Fibroblast of skin of scalp (primary cell): ENCODE results near the gene LRIG1.

ENCODE experiments used
- DNase-seq: peaks from one replicate; pipeline ENCODE4 v3.0.0-alpha.2; 2013

LRIG1 gene

DNA sequence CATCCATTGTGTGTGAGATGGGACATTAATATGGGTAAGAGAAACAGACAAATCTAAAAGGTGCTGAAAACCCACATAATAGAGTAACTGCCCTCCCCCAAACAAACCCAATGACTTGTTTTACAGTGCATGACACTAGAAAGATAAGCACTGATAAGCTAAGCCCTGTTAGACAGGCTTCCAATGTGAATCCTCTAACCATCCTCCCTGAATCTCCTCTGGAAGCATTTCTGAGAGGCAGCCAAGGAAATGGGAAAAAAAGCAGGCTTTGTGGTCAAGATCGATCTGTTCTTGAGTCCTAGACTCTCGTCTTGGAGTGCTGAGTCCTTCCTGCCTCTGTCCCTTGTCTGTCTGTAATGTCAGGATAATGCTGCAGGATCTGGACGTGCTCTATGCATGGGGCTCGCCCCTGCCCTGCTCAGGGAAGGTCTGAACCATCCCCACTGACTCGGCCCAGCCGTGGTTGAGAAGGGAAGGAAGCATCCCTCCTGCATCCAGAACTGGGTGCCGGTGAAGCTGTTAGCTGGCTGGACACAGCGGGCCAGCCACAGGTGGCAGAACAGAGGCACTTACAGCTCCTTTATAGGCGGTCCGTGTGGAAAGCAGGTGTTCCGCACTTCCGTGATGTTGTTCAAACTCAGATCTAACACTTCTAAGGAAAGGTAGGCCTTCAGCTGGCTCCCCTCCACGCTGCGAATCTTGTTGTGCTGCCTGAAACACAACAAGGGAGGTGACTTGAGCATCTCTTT lies 84.1 kb downstream of the LRIG1 start:
- DNase-seq = no peak

DNA sequence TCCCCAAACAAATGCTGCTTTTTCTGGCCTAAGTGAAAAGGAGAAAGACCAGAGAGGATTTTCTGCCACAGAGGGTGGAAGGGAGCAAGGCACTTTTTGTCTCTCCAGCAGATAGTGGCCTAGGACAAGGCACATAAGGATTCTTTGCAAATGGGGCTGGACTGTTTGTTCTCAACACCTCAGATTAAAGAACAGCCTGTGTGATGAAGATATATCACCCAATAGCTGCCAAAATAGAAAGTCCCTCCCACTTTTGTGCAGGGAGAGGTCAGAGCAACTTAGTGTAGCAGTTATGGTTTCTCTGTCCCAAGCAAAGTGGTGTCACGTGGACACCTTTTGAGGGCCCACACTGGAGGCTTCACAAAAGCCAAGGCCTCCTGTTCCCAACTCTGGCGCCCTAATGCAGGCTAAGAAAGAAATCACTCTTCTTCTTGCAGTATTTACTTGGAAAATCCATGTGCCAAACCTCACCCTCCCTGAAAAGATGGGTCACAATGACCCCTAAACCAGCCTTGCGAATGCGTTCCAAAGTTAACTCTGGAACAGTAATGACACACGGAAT lies 84.9 kb downstream of the LRIG1 start:
- no peak for DNase-seq

DNA sequence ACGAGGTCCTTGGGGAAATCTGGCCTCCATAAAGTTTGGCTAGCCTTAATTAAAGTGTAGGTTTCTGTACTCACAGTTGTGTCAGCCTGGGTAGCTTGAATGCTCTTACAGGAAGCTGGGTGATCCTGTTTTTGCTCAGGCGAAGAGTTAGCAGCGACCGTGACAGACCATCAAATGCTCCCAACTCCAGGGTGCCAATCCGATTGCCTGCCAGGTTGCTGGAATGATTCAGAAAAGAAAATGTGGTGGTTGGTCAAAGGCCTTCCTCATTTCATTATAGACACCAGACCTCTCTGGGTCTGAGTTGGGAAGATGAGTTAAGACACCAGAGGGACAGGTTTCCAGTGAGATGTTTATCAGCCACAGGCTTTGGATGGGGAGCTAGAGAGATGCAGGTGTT lies 86.0 kb downstream of the LRIG1 start:
- DNase-seq = no peak

DNA sequence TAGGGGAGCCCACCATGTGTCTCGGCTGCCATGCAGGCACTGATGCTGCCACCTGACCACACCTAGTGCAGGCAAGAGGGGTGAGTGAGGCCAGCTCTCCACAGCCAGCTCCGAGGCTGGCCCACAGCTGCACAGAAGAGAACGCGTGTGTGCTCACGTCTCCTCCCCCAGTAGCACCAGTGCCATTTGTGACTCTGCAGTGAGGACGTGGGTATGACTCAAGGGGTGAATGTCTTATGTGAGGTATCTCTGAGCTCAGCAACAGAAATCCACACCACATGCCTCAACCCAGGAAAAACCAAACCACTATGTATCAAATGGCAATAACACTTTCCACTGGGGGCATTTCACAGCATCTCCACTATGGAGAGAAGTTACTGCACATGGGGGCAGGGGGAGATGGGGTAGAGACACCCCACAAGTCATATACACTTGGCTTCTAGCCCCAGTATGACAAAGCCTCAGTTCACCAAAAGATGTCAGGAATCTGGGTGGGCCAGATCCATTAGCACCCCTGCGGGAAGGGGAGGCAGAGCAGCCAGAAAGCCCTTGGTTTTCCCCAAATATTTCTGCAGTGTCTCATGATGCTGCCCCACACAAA lies 87.6 kb downstream of the LRIG1 start:
- peak; percentile 95 for DNase-seq

DNA sequence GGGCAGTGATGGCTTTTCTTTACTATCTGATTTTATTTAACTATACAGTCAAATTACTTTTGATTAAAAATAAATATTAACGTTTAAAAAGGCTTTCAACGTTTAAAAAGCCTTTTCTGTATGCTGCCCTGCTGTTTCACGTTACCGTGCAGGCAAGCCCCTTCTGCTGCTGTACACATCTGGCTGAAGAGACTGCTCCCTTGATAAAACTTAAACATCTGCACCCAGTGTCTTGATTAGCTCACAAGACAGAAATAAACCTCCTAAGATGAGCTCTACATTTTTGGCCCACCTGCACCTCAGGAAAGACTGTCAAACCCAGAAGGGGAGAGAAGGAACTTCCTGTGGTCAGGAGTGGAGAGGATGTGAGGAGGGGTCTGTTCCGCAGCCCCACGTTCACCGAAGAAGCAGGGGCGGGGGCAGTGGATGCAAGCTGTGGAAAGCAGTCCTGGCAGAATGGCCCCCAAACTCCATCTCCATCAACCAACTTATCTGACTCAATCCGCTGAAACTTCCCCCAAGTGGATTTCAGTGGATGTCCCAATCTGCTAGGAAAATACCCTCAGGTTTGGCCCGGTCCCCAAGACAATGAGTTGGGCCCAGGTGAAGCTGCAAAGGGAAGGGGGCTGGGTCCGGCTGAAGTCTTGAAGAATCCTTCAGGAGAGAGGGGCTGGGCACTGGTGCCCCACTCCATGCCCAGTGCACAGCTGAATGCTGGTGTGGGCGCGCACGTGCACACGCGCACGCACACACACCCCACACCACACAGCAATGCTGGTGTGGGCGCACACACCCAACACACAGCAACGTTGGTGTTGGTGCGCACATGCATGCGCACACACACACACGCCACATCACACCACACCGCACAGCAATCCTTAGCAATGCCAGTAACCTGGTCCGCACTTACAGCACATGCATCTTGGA lies 88.6 kb downstream of the LRIG1 start:
- DNase-seq = no peak

DNA sequence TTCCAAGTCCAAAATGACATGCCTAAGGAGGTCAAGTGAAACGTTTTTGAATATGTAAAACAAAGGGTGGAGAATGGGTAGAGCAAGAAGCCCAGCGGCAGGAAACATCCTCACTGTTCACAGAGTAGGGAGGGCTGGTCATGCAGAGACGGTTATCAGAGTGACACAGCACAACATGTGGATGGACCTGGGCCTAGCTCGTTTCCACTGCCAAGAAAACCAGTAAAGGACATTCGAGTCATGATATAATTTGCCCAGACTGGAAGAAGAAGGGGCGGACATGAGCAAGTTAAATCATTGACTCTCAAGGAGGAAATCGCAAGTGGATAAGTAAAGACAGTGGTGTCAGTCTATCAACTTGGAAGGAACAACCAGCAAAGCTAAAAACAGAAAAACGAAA lies 89.3 kb downstream of the LRIG1 start:
- no peak for DNase-seq

DNA sequence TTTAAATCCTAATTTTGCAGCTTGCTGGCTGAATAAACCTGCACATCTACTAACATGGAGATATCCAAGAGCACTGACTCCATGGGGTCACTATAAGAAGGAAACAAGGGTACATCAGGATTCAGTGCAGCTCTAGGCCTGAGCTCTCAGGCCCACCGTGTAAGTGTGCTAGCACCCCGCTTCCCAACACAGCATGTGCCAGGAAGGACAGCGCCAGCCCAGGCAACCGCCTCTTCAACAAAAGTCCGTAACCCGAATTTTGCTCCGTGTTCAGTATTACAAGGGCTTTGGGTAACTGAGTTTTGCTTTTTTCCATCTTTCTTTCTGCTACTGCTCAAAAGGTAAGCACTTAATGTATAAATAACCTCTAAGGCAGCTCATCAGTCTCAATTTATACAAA lies 89.8 kb downstream of the LRIG1 start:
- DNase-seq = no peak

DNA sequence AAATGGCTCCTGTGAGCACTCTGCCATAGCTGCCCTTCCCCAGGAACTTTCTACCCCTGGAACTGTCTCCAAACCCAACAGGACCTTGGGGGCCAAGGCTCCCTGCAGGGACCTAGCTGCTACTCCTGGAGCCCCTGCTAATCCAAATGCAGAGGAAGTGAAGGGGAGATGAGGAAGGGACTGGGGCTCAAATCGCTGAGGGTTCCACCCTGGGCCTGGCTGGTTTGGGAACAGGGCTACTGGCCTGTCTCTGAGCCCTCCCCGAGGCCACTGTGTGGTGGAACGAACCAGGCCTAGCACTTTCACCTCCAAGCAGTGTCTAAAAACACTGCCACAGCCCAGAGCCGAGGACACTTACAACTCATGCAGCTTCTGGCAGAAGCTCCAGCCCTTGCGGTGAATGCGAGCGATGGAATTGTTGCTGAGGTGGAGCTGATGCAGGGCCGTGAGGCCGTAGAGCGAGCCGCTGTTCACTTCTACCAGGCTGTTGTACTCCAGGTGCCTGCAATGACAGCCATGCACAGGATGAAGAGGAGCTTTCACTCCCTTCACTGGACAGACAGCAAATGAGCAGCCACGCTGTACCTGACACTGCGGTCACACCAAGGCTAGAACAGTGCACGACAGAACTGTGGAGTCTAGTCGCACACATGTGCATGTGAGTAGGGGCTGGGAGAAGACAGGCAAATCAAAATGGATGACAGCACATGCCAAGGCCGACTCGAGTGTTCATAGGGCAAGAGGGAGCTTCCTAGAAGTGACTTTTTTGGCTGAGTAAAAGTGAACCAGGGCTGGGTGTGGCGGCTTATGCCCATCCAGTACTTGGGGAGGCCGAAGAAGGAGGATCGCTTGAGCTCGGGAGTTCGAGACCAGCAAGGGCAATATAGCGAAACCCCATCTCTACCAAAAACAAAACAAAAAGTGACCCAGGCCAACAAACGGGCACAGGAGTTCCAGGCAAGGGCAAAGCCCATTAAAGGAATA lies 90.8 kb downstream of the LRIG1 start:
- no peak for DNase-seq

DNA sequence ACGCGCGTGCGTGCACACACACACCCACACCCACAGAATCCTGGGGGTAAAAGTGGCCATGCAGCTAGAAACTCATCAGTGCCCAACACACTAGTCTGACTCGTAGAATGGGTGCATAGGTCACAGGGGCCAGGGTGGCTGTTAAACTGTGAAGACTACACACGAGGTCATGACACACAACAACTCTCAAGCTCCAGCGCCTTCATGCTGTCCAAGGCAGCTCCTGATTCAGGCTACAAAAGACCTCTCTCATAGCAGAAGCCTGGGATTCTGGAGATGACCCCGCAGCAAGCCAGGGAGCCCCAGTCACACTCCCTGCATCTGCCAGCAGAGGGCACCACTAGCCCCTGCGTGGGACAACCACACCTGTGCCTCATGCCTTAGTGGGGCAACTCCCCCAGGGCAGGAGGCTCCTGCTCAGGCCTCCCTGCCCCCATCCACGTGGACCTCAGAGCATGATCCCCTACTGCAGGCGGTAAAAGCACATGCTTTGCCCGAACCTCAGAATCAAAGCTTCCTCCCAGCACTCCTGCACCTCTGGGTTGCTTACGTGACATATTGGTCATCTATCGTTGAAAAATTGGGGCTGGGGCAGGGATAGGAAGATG lies 93.1 kb downstream of the LRIG1 start:
- DNase-seq = peak; percentile 47

DNA sequence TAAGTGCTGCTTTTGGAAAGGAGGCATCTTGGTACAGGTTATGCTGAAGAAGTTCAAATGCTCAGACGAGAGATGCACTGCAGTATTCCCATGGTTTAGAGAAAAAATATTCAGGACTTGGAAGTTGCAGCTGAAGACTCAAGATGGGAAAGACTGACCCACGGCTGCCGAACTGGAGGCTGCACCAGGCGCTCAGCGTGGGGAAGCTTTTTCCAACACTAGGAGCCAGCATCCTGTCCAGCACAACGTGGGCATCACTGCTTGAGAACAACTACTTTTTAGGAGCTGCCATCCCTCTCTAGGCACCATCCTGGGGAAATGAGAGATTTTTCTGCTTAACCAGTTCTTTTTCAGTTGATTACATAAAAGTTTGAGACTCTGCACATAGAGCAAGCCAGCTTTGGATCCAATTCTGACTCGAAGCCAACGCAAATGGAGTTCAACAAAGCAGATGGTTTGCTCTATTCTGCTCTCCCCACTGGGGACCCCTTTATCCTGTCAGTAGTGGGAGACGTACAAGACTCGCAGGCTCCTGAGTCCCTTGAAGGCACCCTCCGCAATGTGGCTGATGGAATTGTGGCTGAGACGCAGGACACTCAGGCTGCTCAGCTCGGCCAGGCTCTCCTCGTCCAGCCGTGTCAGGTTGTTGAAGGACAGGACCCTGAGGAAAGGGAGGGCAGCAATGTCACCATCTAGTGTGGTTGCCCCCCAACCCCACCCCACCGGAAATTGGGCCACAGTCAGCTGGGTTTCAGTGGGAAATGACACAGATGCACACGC lies 93.8 kb downstream of the LRIG1 start:
- DNase-seq = no peak

DNA sequence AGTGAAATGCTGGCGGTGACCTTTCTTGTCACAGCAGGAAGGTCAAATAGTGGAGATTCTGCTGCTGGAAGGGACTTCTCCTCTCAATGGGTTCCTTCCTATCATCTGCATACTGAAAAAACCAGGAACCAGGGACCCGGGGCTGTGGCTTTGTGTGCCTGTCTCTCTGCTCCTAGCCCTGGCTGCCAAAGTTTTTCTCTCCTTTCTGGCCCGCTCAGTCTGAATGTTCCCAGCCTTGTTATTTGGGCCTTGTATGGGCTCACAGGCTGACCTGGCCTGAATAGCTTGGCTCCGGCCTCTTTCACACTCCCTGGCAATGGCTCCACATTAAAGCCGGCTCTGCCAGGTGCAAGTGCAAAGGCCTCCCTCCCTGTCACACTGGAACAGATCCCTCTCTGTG lies 94.7 kb downstream of the LRIG1 start:
- DNase-seq = no peak

DNA sequence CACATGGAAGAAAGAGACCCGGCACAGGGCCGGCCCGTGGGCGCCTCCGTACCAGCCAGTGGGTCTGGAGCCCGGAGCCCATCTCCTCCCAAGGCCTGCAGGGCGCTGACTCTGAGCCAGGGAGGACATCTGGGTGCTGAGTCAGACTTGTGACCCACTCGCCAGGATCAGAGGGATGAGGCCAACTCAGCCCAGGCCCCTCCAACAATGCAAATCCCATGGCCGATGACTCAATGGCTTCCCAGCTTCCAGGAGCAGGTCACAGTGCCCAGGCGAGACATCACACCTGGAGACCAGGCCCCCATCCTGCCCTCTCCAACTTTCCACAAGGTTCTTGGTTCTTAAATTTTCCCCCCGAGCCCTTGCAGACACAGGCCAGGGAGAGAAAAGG lies 95.1 kb downstream of the LRIG1 start:
- peak; percentile 54 for DNase-seq

DNA sequence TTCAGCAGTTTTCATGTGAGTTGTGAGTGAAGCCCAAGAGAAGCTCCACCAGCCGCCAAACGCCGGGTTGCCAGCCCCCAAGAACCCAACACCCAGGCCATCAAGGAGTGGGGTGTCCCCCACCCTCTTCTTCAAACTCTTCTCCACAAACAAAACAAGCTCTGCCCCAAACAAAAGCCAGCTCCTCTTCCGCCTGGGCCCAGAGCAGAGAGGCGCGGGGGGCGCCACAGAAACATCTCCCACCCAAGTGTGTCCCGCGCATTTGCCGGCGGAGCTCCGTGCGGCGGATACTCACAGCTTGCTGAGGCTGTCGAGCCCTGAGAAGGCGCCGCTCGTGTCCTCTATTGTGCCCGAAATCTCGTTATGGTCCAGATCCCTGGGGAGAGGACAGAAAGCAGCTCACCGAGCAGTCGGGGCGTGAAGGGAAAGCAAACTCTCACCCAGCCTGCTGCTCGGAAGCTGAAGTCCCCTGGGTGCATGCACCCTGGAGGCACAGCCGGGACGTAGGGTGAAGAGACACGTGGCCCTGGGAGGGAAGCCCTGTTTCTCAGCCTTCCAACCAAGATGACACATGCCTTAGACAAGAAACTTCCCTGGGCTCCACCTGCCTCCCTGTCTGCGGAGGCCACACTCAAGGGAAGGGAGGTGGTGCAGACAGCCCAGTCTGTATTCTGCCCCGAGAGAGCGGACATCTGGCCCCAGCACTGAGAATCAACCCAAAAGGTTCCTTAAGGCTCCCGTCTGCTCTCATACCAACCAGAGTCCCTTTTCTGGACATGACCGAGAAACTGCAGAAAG lies 95.7 kb downstream of the LRIG1 start:
- no peak for DNase-seq

DNA sequence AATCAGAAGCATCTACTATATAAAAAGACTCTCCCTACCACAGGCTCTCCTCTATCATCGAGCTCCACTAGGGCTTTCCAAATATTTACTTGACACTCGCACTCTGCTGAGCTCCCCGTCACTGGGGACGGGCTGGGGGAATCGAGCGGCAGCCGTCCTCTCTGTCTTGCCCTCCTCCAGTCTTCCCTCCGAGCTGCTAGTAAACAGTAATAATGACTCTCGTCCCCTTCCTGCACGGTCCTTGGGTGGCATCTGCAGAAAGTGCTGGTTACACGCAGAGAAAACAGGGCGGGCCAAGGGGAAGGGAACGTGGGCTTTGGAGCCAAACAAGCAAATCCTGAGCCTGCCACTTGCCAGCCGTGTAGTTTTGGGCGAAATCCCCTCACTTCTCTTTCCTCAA lies 96.6 kb downstream of the LRIG1 start:
- DNase-seq = no peak

DNA sequence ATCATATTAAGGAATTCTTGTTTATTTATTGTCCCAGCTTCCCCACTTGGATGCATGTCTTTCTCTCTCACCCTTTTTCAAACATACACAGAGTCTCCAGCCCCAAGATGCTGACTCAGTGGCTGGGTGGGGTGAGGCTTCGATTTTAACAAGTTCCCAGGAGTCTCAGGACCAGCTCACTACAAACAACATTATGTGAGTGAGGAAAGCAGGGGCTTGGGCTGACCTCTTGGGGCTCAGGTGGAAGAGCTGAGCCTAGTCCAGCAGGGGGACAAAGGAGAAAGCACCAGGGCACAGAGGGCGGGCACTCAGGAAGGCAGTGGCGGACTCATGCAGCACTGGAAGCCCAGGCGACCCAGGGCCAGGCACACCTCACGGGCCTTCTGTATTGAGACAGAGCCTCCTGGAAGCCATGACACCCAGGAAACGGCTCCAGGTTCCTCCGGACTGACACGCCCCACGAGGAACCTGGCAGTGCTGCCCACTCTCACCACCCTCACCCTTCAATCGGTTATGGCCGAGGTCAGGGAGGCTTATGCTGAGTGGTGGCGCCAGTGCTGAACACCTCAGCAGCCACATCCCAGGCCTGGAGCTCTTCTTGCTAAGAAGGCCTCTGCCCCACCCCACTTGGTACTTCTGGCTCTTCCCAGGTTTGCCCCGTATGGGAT lies 97.4 kb downstream of the LRIG1 start:
- DNase-seq = no peak

DNA sequence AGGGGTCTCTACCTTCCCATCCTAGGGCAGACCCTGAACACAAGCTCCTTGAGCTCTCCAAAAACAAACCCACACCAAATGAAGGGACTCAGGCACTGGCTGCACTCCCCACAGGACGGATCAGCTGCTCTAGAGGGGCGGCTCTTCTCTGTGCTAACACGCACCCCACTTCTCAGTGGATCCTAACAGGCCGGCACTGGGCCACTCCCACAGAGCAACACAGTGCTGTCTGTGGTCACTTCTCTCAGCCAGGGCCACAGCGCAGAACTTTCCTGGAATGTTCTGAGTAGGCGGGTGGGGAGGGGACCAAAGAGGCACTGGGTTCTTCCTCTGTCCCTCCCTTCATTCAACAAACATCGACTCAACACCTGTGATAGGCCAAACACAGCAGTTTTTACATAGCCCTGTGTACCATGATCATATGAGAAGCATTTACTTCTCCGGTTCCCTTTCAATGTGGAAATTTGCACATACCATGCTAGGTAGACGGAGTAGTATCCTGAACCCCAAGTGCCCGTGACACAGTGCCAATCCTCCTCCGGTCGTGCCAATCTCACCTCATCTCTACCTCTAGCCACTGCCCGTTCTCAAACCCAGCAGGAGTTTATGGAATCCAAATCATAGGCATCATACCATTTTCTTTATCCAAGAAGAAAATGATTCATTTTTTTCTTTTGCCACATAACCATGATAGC lies 98.1 kb downstream of the LRIG1 start:
- no peak for DNase-seq

DNA sequence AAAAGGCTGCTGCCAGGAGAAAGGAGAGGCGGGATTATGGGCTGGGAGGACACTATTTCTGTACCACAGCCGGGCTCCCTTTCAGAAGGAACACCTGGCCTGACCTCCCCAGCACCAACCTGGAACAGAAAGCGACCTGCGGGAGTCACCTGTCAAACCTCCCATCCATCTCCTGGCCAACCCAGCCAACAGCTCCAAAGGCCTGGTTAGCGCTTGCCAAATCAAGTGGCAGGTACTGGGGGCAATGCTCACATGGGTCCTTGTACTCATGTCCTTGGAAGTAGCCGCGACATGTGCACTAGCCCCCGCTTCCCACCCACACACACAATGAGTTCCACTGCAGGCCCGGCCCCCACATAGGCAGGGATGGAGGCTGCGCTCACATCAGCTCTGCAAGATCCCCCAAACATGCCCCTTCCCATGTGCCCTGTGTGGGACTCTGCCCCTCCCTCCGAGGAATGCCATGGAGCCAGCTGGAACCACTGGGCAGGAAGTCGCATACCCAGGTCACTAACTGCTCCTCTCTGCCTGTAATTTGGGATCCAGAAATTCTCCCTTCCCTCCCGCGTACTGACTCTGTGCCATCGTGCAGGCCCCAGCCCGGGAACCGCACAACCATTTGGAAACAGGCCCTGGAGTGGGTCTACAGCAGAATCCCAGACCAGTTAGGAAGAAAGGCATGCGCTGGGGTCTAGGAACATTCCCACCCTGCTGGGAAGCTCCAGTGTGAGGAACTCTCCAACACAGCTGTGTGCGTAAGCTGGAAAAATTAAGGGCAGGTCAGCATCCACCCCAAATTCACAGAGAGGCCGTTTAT lies 98.9 kb downstream of the LRIG1 start:
- DNase-seq = no peak

DNA sequence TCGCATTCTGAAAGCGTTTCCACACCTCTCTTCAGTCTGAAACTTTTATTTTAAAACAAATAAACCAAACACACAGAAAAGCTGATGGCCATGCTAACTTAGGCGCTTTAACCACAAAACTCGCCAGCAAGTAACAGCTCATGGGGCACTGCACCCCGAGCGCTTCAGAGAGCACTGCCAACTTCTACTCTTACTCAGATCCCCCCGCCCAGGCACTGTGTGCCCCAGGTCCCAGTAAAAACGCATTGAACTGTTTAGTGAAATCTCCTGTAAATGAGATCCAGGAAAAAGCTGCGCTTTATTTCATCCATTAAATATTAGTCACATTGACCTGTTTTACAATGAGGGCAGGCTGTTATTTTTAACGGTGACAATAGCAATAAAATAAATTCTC lies 99.7 kb downstream of the LRIG1 start:
- DNase-seq = no peak
